MCF 10A (cell line): ENCODE measurements around the gene NELFCD. TPM values are rescaled to one million over a fixed set of nuclear protein-coding genes. Genes with fewer than 3 reads are reported as not detected.

Experiments
- BruUV-seq: library from RNA; stranded (reverse); fragments of 400-500 nt; replicated peaks from 2 replicates; lab custom pipeline; 2021; lab: Mats Ljungman, UMichigan
- CTCF ChIA-PET: fragments of 300-600 bp; sonication (Branson Sonifier 250); formaldehyde crosslinking; extraction: SDS; loops from one replicate; lab custom pipeline; 2021; ENCODE audit warnings: antibody characterized with exemption, inconsistent platforms; lab: Yijun Ruan, JAX
- POLR2A ChIA-PET: fragments of 300-600, 350-650 bp; sonication (Branson Sonifier 250); formaldehyde crosslinking; extraction: SDS; loops from one replicate; lab custom pipeline; 2020; ENCODE audit warnings: antibody characterized with exemption, inconsistent platforms; lab: Yijun Ruan, JAX
- DNase-seq: peaks from one replicate; pipeline ENCODE4 v3.0.0-alpha.2; 2018; ENCODE audit not compliant: unreplicated experiment
- H3K27ac Mint-ChIP-seq: one replicate; pipeline ENCODE4 v1.8.0; 2022; ENCODE audit warnings: mild to moderate bottlenecking, low read depth, mixed read lengths; ENCODE audit not compliant: unreplicated experiment
- H3K27me3 Mint-ChIP-seq: one replicate; pipeline ENCODE4 v1.8.0; 2022; ENCODE audit warnings: mixed read lengths; ENCODE audit not compliant: insufficient read depth, unreplicated experiment
- H3K36me3 Mint-ChIP-seq: one replicate; pipeline ENCODE4 v1.8.0; 2022; ENCODE audit warnings: mild to moderate bottlenecking, moderate library complexity, mixed read lengths; ENCODE audit not compliant: insufficient read depth, unreplicated experiment
- H3K4me1 Mint-ChIP-seq: one replicate; pipeline ENCODE4 v1.8.0; 2022; ENCODE audit warnings: mixed read lengths; ENCODE audit not compliant: insufficient read depth, unreplicated experiment
- H3K4me3 Mint-ChIP-seq: one replicate; pipeline ENCODE4 v1.8.0; 2022; ENCODE audit warnings: mild to moderate bottlenecking, moderate library complexity, mixed read lengths; ENCODE audit not compliant: unreplicated experiment
- H3K9me3 Mint-ChIP-seq: one replicate; pipeline ENCODE4 v1.8.0; 2022; ENCODE audit warnings: mixed read lengths; ENCODE audit not compliant: unreplicated experiment
- CTCF ChIP-seq: fragments of 200-600 bp; IDR thresholded peaks from one replicate; pipeline ENCODE4 v1.8.0; 2022; ENCODE audit warnings: antibody characterized with exemption, mild to moderate bottlenecking; ENCODE audit not compliant: unreplicated experiment
- intact Hi-C: fragments of 100-400 bp; cut with micrococcal nuclease; formaldehyde crosslinking; loops from 2 replicates; pipeline ENCODE4 v1.14.1; 2022
- total RNA-seq: library from RNA; stranded (reverse); gene quantifications from 2 replicates; pipeline ENCODE4 v1.2.3, GENCODE V29; 2022

Gene NELFCD
- total RNA-seq, 1 experiment from 2014 or later = 79.8 TPM

DNA sequence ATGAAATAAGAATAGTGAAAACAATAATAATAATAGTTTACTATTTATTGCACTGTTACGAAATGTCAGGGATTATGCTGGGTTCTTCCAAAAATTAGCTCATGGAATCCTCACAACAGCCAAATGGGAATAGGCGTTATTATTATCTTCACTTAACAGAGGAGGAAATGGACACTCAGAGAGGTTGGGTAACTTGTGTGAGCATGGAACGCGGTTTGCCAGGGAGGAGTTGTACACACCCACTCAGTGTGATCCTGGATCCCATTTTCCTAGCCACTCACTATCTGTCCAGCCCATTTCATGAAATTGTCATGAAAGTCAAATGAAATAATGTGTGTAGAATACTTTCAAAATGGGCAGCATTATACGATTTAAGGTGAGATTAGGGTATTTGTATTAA, 4.6 kb downstream of the NELFCD start:
- intact Hi-C loops = no loop called here
- peaks cover 48% of the 10 kb centered on the region for H3K36me3 Mint-ChIP-seq
- ChIA-PET CTCF (interaction anchor here (1.1 kb wide), 1 partner anchor 19 kb away, joined by 3 read pairs; no protein-coding TSS in a partner anchor), POLR2A (interaction anchor here (1.0 kb wide), 1 partner anchor 92 kb away, joined by 3 read pairs; no protein-coding TSS in a partner anchor)
- no TSS peak for BruUV-seq
- H3K27me3 Mint-ChIP-seq = no peaks in the 10 kb centered on the region
- H3K4me3 Mint-ChIP-seq = no peak overlapping the region
- peaks cover 21% of the 10 kb centered on the region for H3K4me1 Mint-ChIP-seq
- no peak overlapping the region for H3K27ac Mint-ChIP-seq
- no peak for DNase-seq
- no peaks in the 10 kb centered on the region for H3K9me3 Mint-ChIP-seq
- no peak for TF ChIP-seq CTCF

DNA sequence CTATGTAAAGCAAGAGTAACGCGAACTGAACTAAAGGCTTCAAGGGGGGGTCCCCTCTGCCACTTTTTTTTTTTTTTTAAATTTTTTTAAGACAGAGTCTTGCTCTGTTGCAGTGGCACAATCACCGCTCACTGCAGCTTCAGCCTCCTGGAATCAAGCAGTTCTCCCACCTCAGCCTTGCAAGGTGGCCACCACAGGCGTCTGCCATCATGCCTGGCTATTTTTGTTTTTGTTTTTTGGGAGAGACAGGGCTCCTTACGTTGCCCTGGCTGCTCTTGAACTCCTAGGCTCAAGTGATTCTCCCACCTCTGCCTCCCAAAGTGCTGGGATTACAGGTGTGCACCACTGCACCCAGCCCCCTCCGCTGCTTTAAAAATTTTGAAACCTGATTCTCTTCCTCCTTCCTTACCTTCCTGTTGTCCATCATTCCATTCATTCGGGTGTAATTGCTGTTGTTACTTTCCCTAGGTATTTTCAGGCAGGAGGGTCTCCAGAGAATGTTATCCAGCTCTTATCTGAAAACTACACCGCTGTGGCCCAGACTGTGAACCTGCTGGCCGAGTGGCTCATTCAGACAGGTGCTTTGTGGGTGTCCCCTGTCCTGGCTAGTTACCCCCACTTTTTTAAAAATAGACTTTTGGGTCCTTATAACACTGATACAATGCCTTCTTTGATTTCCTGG, 5.4 kb downstream of the NELFCD start:
- H3K27ac Mint-ChIP-seq = no peak overlapping the region
- H3K36me3 Mint-ChIP-seq = peaks cover 55% of the 10 kb centered on the region
- H3K4me1 Mint-ChIP-seq = peaks cover 21% of the 10 kb centered on the region
- H3K9me3 Mint-ChIP-seq = no peaks in the 10 kb centered on the region
- intact Hi-C loops = no loop called here
- no peak for DNase-seq
- no peak overlapping the region for H3K4me3 Mint-ChIP-seq
- ChIA-PET POLR2A (no interaction called here), CTCF (no interaction called here)
- H3K27me3 Mint-ChIP-seq = no peaks in the 10 kb centered on the region
- no peak for TF ChIP-seq CTCF
- no TSS peak for BruUV-seq

DNA sequence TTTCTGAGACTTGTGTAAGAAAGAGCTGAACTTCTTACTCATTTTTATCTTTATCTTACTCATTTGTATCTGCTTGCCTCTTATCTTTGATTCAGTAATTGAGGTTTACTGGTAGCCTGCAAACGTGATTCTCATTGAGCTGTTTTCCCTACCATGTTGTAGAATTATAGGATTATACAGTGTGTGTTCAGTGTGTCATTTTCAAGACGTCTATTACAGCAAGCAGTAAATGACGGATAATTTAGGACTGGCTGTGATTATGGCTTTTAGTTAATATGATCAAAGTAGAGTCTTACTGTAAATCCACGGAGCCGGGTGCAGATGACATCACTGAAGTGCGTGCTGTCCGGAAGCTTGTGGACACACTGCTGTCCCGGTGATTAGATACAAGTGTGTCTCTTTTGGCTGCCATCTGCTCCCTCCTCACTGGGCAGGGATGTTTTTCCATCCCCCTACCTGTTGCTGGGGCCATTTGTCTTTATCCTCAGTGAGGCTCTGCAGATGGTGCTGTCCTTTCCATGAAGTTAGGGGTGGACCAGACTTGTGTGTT, 6.0 kb downstream of the NELFCD start:
- no TSS peak for BruUV-seq
- Mint-ChIP-seq H3K36me3 (peaks cover 62% of the 10 kb centered on the region), H3K4me3 (no peak overlapping the region), H3K27ac (no peak overlapping the region), H3K4me1 (peaks cover 20% of the 10 kb centered on the region), H3K9me3 (no peaks in the 10 kb centered on the region), H3K27me3 (no peaks in the 10 kb centered on the region)
- no peak for TF ChIP-seq CTCF
- intact Hi-C loops = no loop called here
- ChIA-PET POLR2A (no interaction called here), CTCF (no interaction called here)
- no peak for DNase-seq

- TF ChIP-seq CTCF = no peak
- ChIA-PET CTCF (interaction anchor here (1.1 kb wide), 1 partner anchor 30 kb away, joined by 4 read pairs; no protein-coding TSS in a partner anchor), POLR2A (no interaction called here)
- no TSS peak for BruUV-seq
- no peaks in the 10 kb centered on the region for H3K27me3 Mint-ChIP-seq
- no peak overlapping the region for H3K4me3 Mint-ChIP-seq
- H3K27ac Mint-ChIP-seq = peak overlapping the region; percentile 62
- H3K36me3 Mint-ChIP-seq = peaks cover 71% of the 10 kb centered on the region
- H3K4me1 Mint-ChIP-seq = peaks cover 13% of the 10 kb centered on the region
- intact Hi-C loops = no loop called here
- no peaks in the 10 kb centered on the region for H3K9me3 Mint-ChIP-seq
- DNase-seq = no peak
These were observed 6.9 kb downstream of the NELFCD start for GRCh38 chr20:58987790-58988564.
